ENCODE measurements around the gene TOX3. TPM values are rescaled to one million over a fixed set of nuclear protein-coding genes. Genes with fewer than 3 reads are reported as not detected.

TOX3 gene
- 82.7 TPM for polyA plus RNA-seq (2013, experiment 1 of 2)
- polyA plus RNA-seq (2013, experiment 2 of 2) = 86.2 TPM

GRCh38 chr16:52547004-52547833, at the start of gene TOX3:
Gene TOX3 (minus strand): TSS chr16:52547143. CDS start chr16:52546723, 420 bp downstream.
- Histone ChIP-seq H3K23ac (ENCODE audit: low read depth, low read length, poor library complexity) (peak within 1 kb of the TSS; percentile 61), H3K79me1 (ENCODE audit: low read depth, low read length) (peaks cover 7% of the 10 kb centered on the region), H2BK12ac (ENCODE audit: low read length) (peak within 1 kb of the TSS; percentile 69), H2BK5ac (ENCODE audit: low read length) (peak within 1 kb of the TSS; percentile 97), H3K18ac (ENCODE audit: low read length) (peak within 1 kb of the TSS; percentile 100), H3K4me2 (ENCODE audit: insufficient read depth, low read length, poor library complexity, severe bottlenecking) (peak within 1 kb of the TSS; percentile 86), H4K91ac (ENCODE audit: low read depth, low read length, poor library complexity) (no peak within 1 kb of the TSS), H3K4me3 (ENCODE audit: low read length in 2 of 2) (peak within 1 kb of the TSS; percentile 90 to 98), H2BK15ac (ENCODE audit: low read length) (peak within 1 kb of the TSS; percentile 98), H2AFZ (ENCODE audit: low read length) (peak within 1 kb of the TSS; percentile 81), H3K4me1 (ENCODE audit: control insufficient read depth in 2 of 2, insufficient read depth in 1 of 2, low read depth in 1 of 2, low read length in 2 of 2) (peaks cover 10 to 49% of the 10 kb centered on the region in 2 donors), H2BK120ac (ENCODE audit: low read depth, low read length) (peak within 1 kb of the TSS; percentile 93), H3K36me3 (replicated peaks in 1 of 2; ENCODE audit: control insufficient read depth in 2 of 2, insufficient read depth in 2 of 2, low read length in 2 of 2) (peaks cover 0 to 10% of the 10 kb centered on the region in 2 donors), H3K27me3 (ENCODE audit: control insufficient read depth in 3 of 3, insufficient read depth in 3 of 3, low read depth in 1 of 3, low read length in 3 of 3) (no peaks in the 10 kb centered on the region), H3K27ac (replicated peaks; ENCODE audit: low read length) (peak within 1 kb of the TSS; percentile 77), H3K9ac (ENCODE audit: low read depth, low read length, poor library complexity) (peak within 1 kb of the TSS; percentile 98), H3K14ac (ENCODE audit: low read length) (peak within 1 kb of the TSS; percentile 95), H3K9me3 (replicated peaks in 1 of 2; ENCODE audit: control insufficient read depth in 2 of 2, insufficient read depth in 1 of 2, low read depth in 1 of 2, low read length in 2 of 2) (peaks cover 0 to under 1% of the 10 kb centered on the region in 2 donors), H2AK5ac (ENCODE audit: low read depth, low read length) (peak within 1 kb of the TSS; percentile 90), H3K4ac (ENCODE audit: low read length) (peak within 1 kb of the TSS; percentile 81), H4K8ac (ENCODE audit: low read depth, low read length) (peak within 1 kb of the TSS; percentile 25)
- no peak for DNase-seq (ENCODE audit: low spot score)
- no CpG with 5 or more reads among the region's 83 CpGs for WGBS, 2 donors (ENCODE audit: extremely low coverage in 2 of 2, insufficient read length in 2 of 2, insufficient replicate concordance in 1 of 2)

- no peak overlapping the region for H4K91ac ChIP-seq (ENCODE audit: low read depth, low read length, poor library complexity)
- no peak overlapping the region for H3K4ac ChIP-seq (ENCODE audit: low read length)
- H2BK15ac ChIP-seq (ENCODE audit: low read length) = no peak overlapping the region
- H3K9ac ChIP-seq (ENCODE audit: low read depth, low read length, poor library complexity) = no peak overlapping the region
- no peak overlapping the region for H3K4me2 ChIP-seq (ENCODE audit: insufficient read depth, low read length, poor library complexity, severe bottlenecking)
- no peaks in the 10 kb centered on the region for H3K27me3 ChIP-seq (ENCODE audit: control insufficient read depth in 3 of 3, insufficient read depth in 3 of 3, low read depth in 1 of 3, low read length in 3 of 3)
- H3K79me1 ChIP-seq (ENCODE audit: low read depth, low read length) = no peaks in the 10 kb centered on the region
- no peak overlapping the region for H3K18ac ChIP-seq (ENCODE audit: low read length)
- WGBS, 2 donors (ENCODE audit: extremely low coverage in 2 of 2, insufficient read length in 2 of 2, insufficient replicate concordance in 1 of 2) = no CpG with 5 or more reads among the region's 2 CpGs
- H3K4me3 ChIP-seq (ENCODE audit: low read length in 2 of 2) = no peak overlapping the region
- H2AFZ ChIP-seq (ENCODE audit: low read length) = no peak overlapping the region
- no peak overlapping the region for H3K27ac ChIP-seq (replicated peaks; ENCODE audit: low read length)
- no peaks in the 10 kb centered on the region for H3K36me3 ChIP-seq (replicated peaks in 1 of 2; ENCODE audit: control insufficient read depth in 2 of 2, insufficient read depth in 2 of 2, low read length in 2 of 2)
- no peak overlapping the region for H2BK120ac ChIP-seq (ENCODE audit: low read depth, low read length)
- DNase-seq (ENCODE audit: low spot score) = no peak
- no peaks in the 10 kb centered on the region for H3K9me3 ChIP-seq (replicated peaks in 1 of 2; ENCODE audit: control insufficient read depth in 2 of 2, insufficient read depth in 1 of 2, low read depth in 1 of 2, low read length in 2 of 2)
- no peak overlapping the region for H3K23ac ChIP-seq (ENCODE audit: low read depth, low read length, poor library complexity)
- no peak overlapping the region for H4K8ac ChIP-seq (ENCODE audit: low read depth, low read length)
- H2BK5ac ChIP-seq (ENCODE audit: low read length) = no peak overlapping the region
- no peak overlapping the region for H2BK12ac ChIP-seq (ENCODE audit: low read length)
- H3K14ac ChIP-seq (ENCODE audit: low read length) = no peak overlapping the region
- peaks cover 0 to 2% of the 10 kb centered on the region in 2 donors for H3K4me1 ChIP-seq (ENCODE audit: control insufficient read depth in 2 of 2, insufficient read depth in 1 of 2, low read depth in 1 of 2, low read length in 2 of 2)
- H2AK5ac ChIP-seq (ENCODE audit: low read depth, low read length) = no peak overlapping the region
Measured at GRCh38 chr16:52592778-52593177, 45.8 kb upstream of the TOX3 start.

- no peak overlapping the region for H2BK15ac ChIP-seq (ENCODE audit: low read length)
- no peak overlapping the region for H2BK12ac ChIP-seq (ENCODE audit: low read length)
- H3K27me3 ChIP-seq (ENCODE audit: control insufficient read depth in 3 of 3, insufficient read depth in 3 of 3, low read depth in 1 of 3, low read length in 3 of 3) = no peaks in the 10 kb centered on the region
- no peak overlapping the region for H2AFZ ChIP-seq (ENCODE audit: low read length)
- no CpG with 5 or more reads among the region's 5 CpGs for WGBS, 2 donors (ENCODE audit: extremely low coverage in 2 of 2, insufficient read length in 2 of 2, insufficient replicate concordance in 1 of 2)
- H4K91ac ChIP-seq (ENCODE audit: low read depth, low read length, poor library complexity) = no peak overlapping the region
- no peak overlapping the region for H3K23ac ChIP-seq (ENCODE audit: low read depth, low read length, poor library complexity)
- H3K36me3 ChIP-seq (replicated peaks in 1 of 2; ENCODE audit: control insufficient read depth in 2 of 2, insufficient read depth in 2 of 2, low read length in 2 of 2) = no peaks in the 10 kb centered on the region
- no peak overlapping the region for H3K4ac ChIP-seq (ENCODE audit: low read length)
- no peaks in the 10 kb centered on the region for H3K79me1 ChIP-seq (ENCODE audit: low read depth, low read length)
- H2BK5ac ChIP-seq (ENCODE audit: low read length) = no peak overlapping the region
- no peak overlapping the region for H3K18ac ChIP-seq (ENCODE audit: low read length)
- H3K4me1 ChIP-seq (ENCODE audit: control insufficient read depth in 2 of 2, insufficient read depth in 1 of 2, low read depth in 1 of 2, low read length in 2 of 2) = no peaks in the 10 kb centered on the region
- H3K9ac ChIP-seq (ENCODE audit: low read depth, low read length, poor library complexity) = no peak overlapping the region
- H3K4me3 ChIP-seq (ENCODE audit: low read length in 2 of 2) = no peak overlapping the region
- no peak overlapping the region for H2AK5ac ChIP-seq (ENCODE audit: low read depth, low read length)
- no peak for DNase-seq (ENCODE audit: low spot score)
- no peaks in the 10 kb centered on the region for H3K9me3 ChIP-seq (replicated peaks in 1 of 2; ENCODE audit: control insufficient read depth in 2 of 2, insufficient read depth in 1 of 2, low read depth in 1 of 2, low read length in 2 of 2)
- no peak overlapping the region for H3K4me2 ChIP-seq (ENCODE audit: insufficient read depth, low read length, poor library complexity, severe bottlenecking)
- no peak overlapping the region for H3K27ac ChIP-seq (replicated peaks; ENCODE audit: low read length)
- H4K8ac ChIP-seq (ENCODE audit: low read depth, low read length) = no peak overlapping the region
- no peak overlapping the region for H2BK120ac ChIP-seq (ENCODE audit: low read depth, low read length)
- H3K14ac ChIP-seq (ENCODE audit: low read length) = no peak overlapping the region
Measured at GRCh38 chr16:52591934-52592592, 45.1 kb upstream of the TOX3 start.

- H3K27ac ChIP-seq (replicated peaks; ENCODE audit: low read length) = no peak overlapping the region
- H2BK12ac ChIP-seq (ENCODE audit: low read length) = no peak overlapping the region
- H3K9me3 ChIP-seq (replicated peaks in 1 of 2; ENCODE audit: control insufficient read depth in 2 of 2, insufficient read depth in 1 of 2, low read depth in 1 of 2, low read length in 2 of 2) = no peaks in the 10 kb centered on the region
- H3K18ac ChIP-seq (ENCODE audit: low read length) = no peak overlapping the region
- H2BK5ac ChIP-seq (ENCODE audit: low read length) = no peak overlapping the region
- no peak overlapping the region for H2BK15ac ChIP-seq (ENCODE audit: low read length)
- no peak for DNase-seq (ENCODE audit: low spot score)
- H3K23ac ChIP-seq (ENCODE audit: low read depth, low read length, poor library complexity) = no peak overlapping the region
- no peak overlapping the region for H3K4ac ChIP-seq (ENCODE audit: low read length)
- H3K14ac ChIP-seq (ENCODE audit: low read length) = no peak overlapping the region
- no peaks in the 10 kb centered on the region for H3K27me3 ChIP-seq (ENCODE audit: control insufficient read depth in 3 of 3, insufficient read depth in 3 of 3, low read depth in 1 of 3, low read length in 3 of 3)
- H2BK120ac ChIP-seq (ENCODE audit: low read depth, low read length) = no peak overlapping the region
- no peaks in the 10 kb centered on the region for H3K4me1 ChIP-seq (ENCODE audit: control insufficient read depth in 2 of 2, insufficient read depth in 1 of 2, low read depth in 1 of 2, low read length in 2 of 2)
- no CpG with 5 or more reads among the region's 5 CpGs for WGBS, 2 donors (ENCODE audit: extremely low coverage in 2 of 2, insufficient read length in 2 of 2, insufficient replicate concordance in 1 of 2)
- H2AFZ ChIP-seq (ENCODE audit: low read length) = no peak overlapping the region
- no peaks in the 10 kb centered on the region for H3K36me3 ChIP-seq (replicated peaks in 1 of 2; ENCODE audit: control insufficient read depth in 2 of 2, insufficient read depth in 2 of 2, low read length in 2 of 2)
- no peak overlapping the region for H2AK5ac ChIP-seq (ENCODE audit: low read depth, low read length)
- H3K79me1 ChIP-seq (ENCODE audit: low read depth, low read length) = no peaks in the 10 kb centered on the region
- no peak overlapping the region for H4K8ac ChIP-seq (ENCODE audit: low read depth, low read length)
- H4K91ac ChIP-seq (ENCODE audit: low read depth, low read length, poor library complexity) = no peak overlapping the region
- H3K9ac ChIP-seq (ENCODE audit: low read depth, low read length, poor library complexity) = no peak overlapping the region
- H3K4me3 ChIP-seq (ENCODE audit: low read length in 2 of 2) = no peak overlapping the region
- no peak overlapping the region for H3K4me2 ChIP-seq (ENCODE audit: insufficient read depth, low read length, poor library complexity, severe bottlenecking)
Measured at GRCh38 chr16:52591471-52591870, 44.5 kb upstream of the TOX3 start.

Measured in neuronal stem cell (in vitro differentiated cells).